Fibroblast of lung (primary cell): ENCODE data around the gene BCAS1.

Source experiments
- EZH2 ChIP-seq: IDR thresholded peaks from 2 replicates; pipeline ENCODE4 v1.5.1; 2012; ENCODE audit warnings: low read length, control low read depth, mild to moderate bottlenecking; ENCODE audit errors: missing control alignments
- TF ChIP-seq, protein P1 (sequence below), 2 donors: IDR thresholded peaks in 1 of 2; conservative IDR thresholded peaks in 1 of 2; 1 replicate in 1 of 2; 2 replicates in 1 of 2; pipeline ENCODE4 v1.5.1; 2011 to 2012; ENCODE audit warnings: low read length in 2 of 2, control low read depth in 1 of 2, inconsistent platforms in 1 of 2, low read depth in 1 of 2, mild to moderate bottlenecking in 1 of 2

DNA sequence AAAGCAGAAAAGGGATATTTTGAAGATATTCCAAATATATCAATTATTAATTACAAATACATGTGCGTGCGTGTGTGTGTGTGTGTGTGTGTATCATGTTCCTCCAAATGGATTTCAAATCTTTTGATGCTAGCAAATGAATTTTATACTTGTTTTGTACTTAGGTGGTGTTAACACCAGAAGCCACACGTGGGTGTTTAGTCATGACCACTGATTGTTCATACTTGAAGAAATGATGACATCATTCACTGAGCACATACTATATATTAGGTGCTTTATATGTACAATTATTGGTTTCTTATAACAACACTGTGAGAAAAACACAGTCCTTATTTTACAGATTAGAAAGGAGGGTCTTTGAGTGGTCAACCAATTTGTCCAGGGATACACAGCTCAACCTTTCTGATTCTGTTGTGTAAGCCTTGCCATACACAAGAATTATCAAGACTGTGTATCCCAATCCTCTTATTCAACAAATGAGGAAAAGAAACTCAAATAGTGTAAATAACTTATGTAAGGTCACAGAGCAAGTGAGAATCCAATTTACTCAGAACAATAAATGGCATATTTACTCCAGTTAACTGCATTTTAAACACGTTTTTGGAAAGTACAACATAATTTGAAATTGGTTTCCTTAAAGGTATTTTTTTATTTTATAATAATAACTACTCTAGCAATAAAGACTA is 88.5 kb downstream of the BCAS1 start:
- TF ChIP-seq, protein P1, sequence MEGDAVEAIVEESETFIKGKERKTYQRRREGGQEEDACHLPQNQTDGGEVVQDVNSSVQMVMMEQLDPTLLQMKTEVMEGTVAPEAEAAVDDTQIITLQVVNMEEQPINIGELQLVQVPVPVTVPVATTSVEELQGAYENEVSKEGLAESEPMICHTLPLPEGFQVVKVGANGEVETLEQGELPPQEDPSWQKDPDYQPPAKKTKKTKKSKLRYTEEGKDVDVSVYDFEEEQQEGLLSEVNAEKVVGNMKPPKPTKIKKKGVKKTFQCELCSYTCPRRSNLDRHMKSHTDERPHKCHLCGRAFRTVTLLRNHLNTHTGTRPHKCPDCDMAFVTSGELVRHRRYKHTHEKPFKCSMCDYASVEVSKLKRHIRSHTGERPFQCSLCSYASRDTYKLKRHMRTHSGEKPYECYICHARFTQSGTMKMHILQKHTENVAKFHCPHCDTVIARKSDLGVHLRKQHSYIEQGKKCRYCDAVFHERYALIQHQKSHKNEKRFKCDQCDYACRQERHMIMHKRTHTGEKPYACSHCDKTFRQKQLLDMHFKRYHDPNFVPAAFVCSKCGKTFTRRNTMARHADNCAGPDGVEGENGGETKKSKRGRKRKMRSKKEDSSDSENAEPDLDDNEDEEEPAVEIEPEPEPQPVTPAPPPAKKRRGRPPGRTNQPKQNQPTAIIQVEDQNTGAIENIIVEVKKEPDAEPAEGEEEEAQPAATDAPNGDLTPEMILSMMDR (conservative IDR thresholded peaks at IDR 0.05 in 1 of 2, IDR thresholded peaks at IDR 0.05 in 1 of 2; ENCODE audit: low read depth in 1 of 2, low read length in 2 of 2): no peak
- TF ChIP-seq EZH2: no peak
